ENCODE results near the gene TRPV4. TPM values are rescaled to one million over a fixed set of nuclear protein-coding genes. Genes with fewer than 3 reads are reported as not detected.

Gene TRPV4
- total and polyA plus RNA-seq, 10 of the 15 experiments (the other 5 are each of a cell fraction or from before 2014, with no cell fraction given): not detected

DNA sequence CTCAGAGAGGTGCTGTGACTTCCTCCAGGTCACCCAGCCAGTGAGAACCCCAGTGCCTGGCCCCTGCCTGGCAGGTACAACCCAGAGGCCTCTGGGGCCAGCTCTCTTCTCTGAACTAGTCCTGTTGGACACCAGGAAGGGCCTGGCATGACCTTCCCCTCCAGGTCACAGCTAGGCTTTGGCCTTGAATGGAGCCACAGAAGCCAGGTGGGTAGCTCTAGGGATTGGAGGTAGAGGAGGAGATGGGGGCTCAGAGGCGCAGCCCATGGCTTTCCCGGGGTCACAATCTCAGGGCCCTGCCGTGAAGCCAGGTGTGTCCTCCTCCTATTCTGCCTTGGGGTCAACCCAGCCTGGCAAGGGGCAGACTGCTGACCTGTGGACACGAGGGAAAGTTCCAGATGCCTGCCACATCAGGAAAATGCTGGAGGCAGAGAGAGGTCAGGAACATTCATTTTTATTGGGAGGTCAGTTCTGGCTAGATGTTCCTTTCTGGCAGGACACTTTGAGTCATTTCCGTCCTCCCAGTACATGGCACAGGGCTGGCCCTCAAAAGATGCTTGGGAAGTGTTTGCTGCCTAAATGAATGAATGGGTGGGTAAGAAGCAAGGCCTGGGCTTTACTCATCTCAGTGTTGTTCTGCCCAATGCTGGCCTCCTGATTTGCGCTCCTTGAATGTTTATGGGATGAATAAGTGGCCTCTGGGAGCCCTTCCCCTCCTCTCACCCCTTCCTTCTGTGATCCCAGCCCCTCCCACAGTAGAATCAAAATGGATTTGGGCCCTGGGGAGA, 94.1 kb downstream of the TRPV4 start (continued):
- TF ChIP-seq, protein P1, sequence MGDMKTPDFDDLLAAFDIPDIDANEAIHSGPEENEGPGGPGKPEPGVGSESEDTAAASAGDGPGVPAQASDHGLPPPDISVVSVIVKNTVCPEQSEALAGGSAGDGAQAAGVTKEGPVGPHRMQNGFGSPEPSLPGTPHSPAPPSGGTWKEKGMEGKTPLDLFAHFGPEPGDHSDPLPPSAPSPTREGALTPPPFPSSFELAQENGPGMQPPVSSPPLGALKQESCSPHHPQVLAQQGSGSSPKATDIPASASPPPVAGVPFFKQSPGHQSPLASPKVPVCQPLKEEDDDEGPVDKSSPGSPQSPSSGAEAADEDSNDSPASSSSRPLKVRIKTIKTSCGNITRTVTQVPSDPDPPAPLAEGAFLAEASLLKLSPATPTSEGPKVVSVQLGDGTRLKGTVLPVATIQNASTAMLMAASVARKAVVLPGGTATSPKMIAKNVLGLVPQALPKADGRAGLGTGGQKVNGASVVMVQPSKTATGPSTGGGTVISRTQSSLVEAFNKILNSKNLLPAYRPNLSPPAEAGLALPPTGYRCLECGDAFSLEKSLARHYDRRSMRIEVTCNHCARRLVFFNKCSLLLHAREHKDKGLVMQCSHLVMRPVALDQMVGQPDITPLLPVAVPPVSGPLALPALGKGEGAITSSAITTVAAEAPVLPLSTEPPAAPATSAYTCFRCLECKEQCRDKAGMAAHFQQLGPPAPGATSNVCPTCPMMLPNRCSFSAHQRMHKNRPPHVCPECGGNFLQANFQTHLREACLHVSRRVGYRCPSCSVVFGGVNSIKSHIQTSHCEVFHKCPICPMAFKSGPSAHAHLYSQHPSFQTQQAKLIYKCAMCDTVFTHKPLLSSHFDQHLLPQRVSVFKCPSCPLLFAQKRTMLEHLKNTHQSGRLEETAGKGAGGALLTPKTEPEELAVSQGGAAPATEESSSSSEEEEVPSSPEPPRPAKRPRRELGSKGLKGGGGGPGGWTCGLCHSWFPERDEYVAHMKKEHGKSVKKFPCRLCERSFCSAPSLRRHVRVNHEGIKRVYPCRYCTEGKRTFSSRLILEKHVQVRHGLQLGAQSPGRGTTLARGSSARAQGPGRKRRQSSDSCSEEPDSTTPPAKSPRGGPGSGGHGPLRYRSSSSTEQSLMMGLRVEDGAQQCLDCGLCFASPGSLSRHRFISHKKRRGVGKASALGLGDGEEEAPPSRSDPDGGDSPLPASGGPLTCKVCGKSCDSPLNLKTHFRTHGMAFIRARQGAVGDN (IDR thresholded peaks at IDR 0.05): no peak
- TF ChIP-seq FOS (IDR thresholded peaks at IDR 0.05; ENCODE audit: borderline replicate concordance, extremely low read depth, insufficient read length) (no peak), ZNF207 (IDR thresholded peaks at IDR 0.05; ENCODE audit: borderline replicate concordance) (no peak)

DNA sequence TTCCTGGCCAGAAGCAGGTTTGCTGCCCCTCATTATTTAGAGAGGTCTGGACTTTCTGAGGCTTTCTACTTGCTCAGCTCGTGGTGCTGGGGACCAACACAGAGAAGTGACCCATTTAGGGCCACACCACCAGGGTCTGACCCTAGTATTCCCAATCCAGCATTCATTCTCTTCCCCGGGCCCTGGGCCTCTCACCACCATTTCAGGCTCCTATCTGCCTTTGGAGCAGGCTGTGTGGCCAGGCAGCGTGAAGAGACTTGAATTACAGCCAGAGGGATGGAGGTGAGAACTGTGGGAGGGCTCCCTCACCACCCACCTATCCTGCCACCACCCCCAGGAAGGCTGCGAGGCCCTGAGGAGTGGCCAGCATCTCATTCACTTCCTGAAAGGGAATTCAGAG, 95.0 kb downstream of the TRPV4 start:
- H3K27ac ChIP-seq (ENCODE audit: control insufficient read depth, insufficient read depth): no peak overlapping the region
- H3K79me2 ChIP-seq (ENCODE audit: control insufficient read depth, insufficient read depth, low read length): no peaks in the 10 kb centered on the region
- no peak overlapping the region for H3K4me3 ChIP-seq
- H3K9ac ChIP-seq (ENCODE audit: control insufficient read depth, insufficient read depth, low read length): no peak overlapping the region
- in situ Hi-C loops (cut with MboI): no loop called here
- no peaks in the 10 kb centered on the region for H3K4me1 ChIP-seq (ENCODE audit: control insufficient read depth, insufficient read depth, low read length)
- ATAC-seq: no peak
- no TSS peak for BruUV-seq (replicated peaks)
- no peak for DNase-seq (ENCODE audit: low read depth, low spot score)
- H3K36me3 ChIP-seq (ENCODE audit: control insufficient read depth in 2 of 2, insufficient read depth in 2 of 2, low read length in 1 of 2): no peaks in the 10 kb centered on the region
- ChIA-PET RAD21 (ENCODE audit: unreplicated experiment) (no interaction called here), POLR2A (no interaction called here), SMC1A (ENCODE audit: uncharacterized antibody, unreplicated experiment) (no interaction called here), CTCF (interaction anchor here (0.6 to 2.3 kb wide), 2 partner anchors 109 to 140 kb away, joined by 3 to 11 read pairs; no protein-coding TSS in a partner anchor)
- intact Hi-C loops (cut with micrococcal nuclease; ENCODE audit: unreplicated experiment): no loop called here
- WGBS (ENCODE audit: insufficient coverage, insufficient replicate concordance, low lambda C conversion rate, missing lambda C conversion rate): 2% methylated on average over 4 of the region's 4 CpGs
- H3K9me3 ChIP-seq (replicated peaks; ENCODE audit: control insufficient read depth, insufficient read depth, low read length): no peaks in the 10 kb centered on the region
- H3K4me2 ChIP-seq (ENCODE audit: control insufficient read depth, insufficient read depth): no peak overlapping the region
- H4K20me1 ChIP-seq (ENCODE audit: control insufficient read depth, insufficient read depth): no peaks in the 10 kb centered on the region
- H3K27me3 ChIP-seq (replicated peaks in 1 of 2; ENCODE audit: control insufficient read depth in 2 of 2, insufficient read depth in 2 of 2, low read length in 1 of 2): no peaks in the 10 kb centered on the region; a peak in 3 of 4 replicates
- no peak overlapping the region for H2AFZ ChIP-seq (ENCODE audit: control insufficient read depth, low read depth, low read length)
- FAIRE-seq: no peak
- TF ChIP-seq ZNF207 (IDR thresholded peaks at IDR 0.05; ENCODE audit: borderline replicate concordance) (no peak), MTA3 (IDR thresholded peaks at IDR 0.05; ENCODE audit: borderline replicate concordance, low read length) (no peak), CHD4 (IDR thresholded peaks at IDR 0.05) (no peak), RBBP5 (conservative IDR thresholded peaks at IDR 0.05) (no peak), SMAD5 (IDR thresholded peaks at IDR 0.05; ENCODE audit: low read depth) (no peak), TARDBP (IDR thresholded peaks at IDR 0.05; ENCODE audit: borderline replicate concordance) (no peak)
- TF ChIP-seq, protein P2, sequence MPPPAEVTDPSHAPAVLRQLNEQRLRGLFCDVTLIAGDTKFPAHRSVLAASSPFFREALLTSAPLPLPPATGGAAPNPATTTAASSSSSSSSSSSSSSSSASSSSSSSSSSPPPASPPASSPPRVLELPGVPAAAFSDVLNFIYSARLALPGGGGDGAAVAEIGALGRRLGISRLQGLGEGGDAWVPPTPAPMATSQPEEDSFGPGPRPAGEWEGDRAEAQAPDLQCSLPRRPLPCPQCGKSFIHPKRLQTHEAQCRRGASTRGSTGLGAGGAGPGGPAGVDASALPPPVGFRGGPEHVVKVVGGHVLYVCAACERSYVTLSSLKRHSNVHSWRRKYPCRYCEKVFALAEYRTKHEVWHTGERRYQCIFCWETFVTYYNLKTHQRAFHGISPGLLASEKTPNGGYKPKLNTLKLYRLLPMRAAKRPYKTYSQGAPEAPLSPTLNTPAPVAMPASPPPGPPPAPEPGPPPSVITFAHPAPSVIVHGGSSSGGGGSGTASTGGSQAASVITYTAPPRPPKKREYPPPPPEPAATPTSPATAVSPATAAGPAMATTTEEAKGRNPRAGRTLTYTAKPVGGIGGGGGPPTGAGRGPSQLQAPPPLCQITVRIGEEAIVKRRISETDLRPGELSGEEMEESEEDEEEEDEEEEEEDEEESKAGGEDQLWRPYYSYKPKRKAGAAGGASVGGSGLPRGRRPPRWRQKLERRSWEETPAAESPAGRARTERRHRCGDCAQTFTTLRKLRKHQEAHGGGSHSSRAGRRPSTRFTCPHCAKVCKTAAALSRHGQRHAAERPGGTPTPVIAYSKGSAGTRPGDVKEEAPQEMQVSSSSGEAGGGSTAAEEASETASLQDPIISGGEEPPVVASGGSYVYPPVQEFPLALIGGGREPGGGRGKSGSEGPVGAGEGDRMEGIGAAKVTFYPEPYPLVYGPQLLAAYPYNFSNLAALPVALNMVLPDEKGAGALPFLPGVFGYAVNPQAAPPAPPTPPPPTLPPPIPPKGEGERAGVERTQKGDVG (CRISPR knock-in tag; IDR thresholded peaks at IDR 0.05): no peak

Measured in GM12878 (cell line).